Neural cell (in vitro differentiated cells): ENCODE data around the gene KIRREL3. TPM values are rescaled to one million over a fixed set of nuclear protein-coding genes. Genes with fewer than 3 reads are reported as not detected.

Experiments
- H2AFZ ChIP-seq: fragments of 200-600, 300-800 bp; sonication (generic), shearing (Covaris generic); 2 replicates; pipeline ENCODE4 v1.6.0; 2014; ENCODE audit warnings: low read depth, mild to moderate bottlenecking, antibody characterized with exemption, low read length, moderate library complexity
- H3F3A ChIP-seq: fragments of 200-600 bp; shearing (Covaris generic); 2 replicates; pipeline ENCODE4 v1.6.1; 2016; ENCODE audit warnings: mild to moderate bottlenecking, moderate library complexity, mixed read lengths, antibody characterized with exemption, low read length; ENCODE audit not compliant: insufficient read depth, poor library complexity, severe bottlenecking
- H3K27ac ChIP-seq: fragments of 200-600, 300-800 bp; sonication (generic), shearing (Covaris generic); 2 replicates; pipeline ENCODE4 v1.5.1; 2014; ENCODE audit warnings: mild to moderate bottlenecking, low read length, moderate library complexity
- H3K27me3 ChIP-seq: fragments of 300-800, 200-600 bp; sonication (generic), shearing (Covaris generic); 2 replicates; pipeline ENCODE4 v1.6.0; 2014; ENCODE audit warnings: mild to moderate bottlenecking, low read depth, low read length, moderate library complexity; ENCODE audit not compliant: insufficient read depth
- H3K36me3 ChIP-seq: fragments of 300-800, 200-600 bp; sonication (generic), shearing (Covaris generic); 2 replicates; pipeline ENCODE4 v1.5.1; 2014; ENCODE audit warnings: mild to moderate bottlenecking, antibody characterized with exemption, low read length, moderate library complexity; ENCODE audit not compliant: insufficient read depth
- H3K4me2 ChIP-seq: fragments of 300-800, 200-600 bp; sonication (generic), shearing (Covaris generic); 2 replicates; pipeline ENCODE4 v1.6.0; 2014; ENCODE audit warnings: mild to moderate bottlenecking, low read length
- H3K4me3 ChIP-seq: fragments of 300-800, 200-600 bp; sonication (generic), shearing (Covaris generic); 2 replicates; pipeline ENCODE4 v1.5.1; 2014; ENCODE audit warnings: mild to moderate bottlenecking, low read length, moderate library complexity
- H3K79me2 ChIP-seq: fragments of 200-600 bp; shearing (Covaris generic); replicated peaks from 2 replicates; pipeline ENCODE4 v1.6.0; 2014; ENCODE audit warnings: mild to moderate bottlenecking, low read length, moderate library complexity; ENCODE audit not compliant: insufficient read depth
- H3K9ac ChIP-seq: fragments of 300-800, 200-600 bp; sonication (generic), shearing (Covaris generic); 2 replicates; pipeline ENCODE4 v1.6.1; 2016; ENCODE audit warnings: mild to moderate bottlenecking, low read length, mixed read lengths
- H3K9me2 ChIP-seq: fragments of 200-600 bp; shearing (Covaris generic); 2 replicates; pipeline ENCODE4 v1.6.1; 2016; ENCODE audit warnings: mild to moderate bottlenecking, low read length, mixed read lengths; ENCODE audit not compliant: insufficient read depth
- H3K9me3 ChIP-seq: fragments of 200-600, 300-800 bp; sonication (generic), shearing (Covaris generic); 2 replicates; pipeline ENCODE4 v1.6.1; 2016; ENCODE audit warnings: mild to moderate bottlenecking, mixed run types, low read length, moderate library complexity, mixed read lengths
- H4K20me1 ChIP-seq: fragments of 200-600 bp; shearing (Covaris generic); 2 replicates; pipeline ENCODE4 v1.6.1; 2016; ENCODE audit warnings: mild to moderate bottlenecking, mixed run types; ENCODE audit not compliant: insufficient read depth
- CTCF ChIP-seq: fragments of 450-650 bp; IDR thresholded peaks from 2 replicates; pipeline ENCODE4 v1.5.1; 2014; ENCODE audit warnings: antibody characterized with exemption, mild to moderate bottlenecking, moderate library complexity; ENCODE audit not compliant: poor library complexity, severe bottlenecking
- EP300 ChIP-seq: fragments of 450-650 bp; conservative IDR thresholded peaks from 2 replicates; pipeline ENCODE4 v1.6.1; 2014; ENCODE audit warnings: antibody characterized with exemption, mild to moderate bottlenecking, moderate library complexity; ENCODE audit not compliant: poor library complexity, severe bottlenecking
- EZH2 ChIP-seq: fragments of 200-600, 300-800 bp; shearing (Covaris generic), sonication (generic); IDR thresholded peaks from 2 replicates; pipeline ENCODE4 v1.6.1; 2014; ENCODE audit warnings: antibody characterized with exemption, low read length, borderline replicate concordance, mild to moderate bottlenecking; ENCODE audit not compliant: insufficient read depth, poor library complexity, severe bottlenecking
- MXI1 ChIP-seq: fragments of 450-650 bp; conservative IDR thresholded peaks from 2 replicates; pipeline ENCODE4 v1.6.1; 2014; ENCODE audit warnings: antibody characterized with exemption, mild to moderate bottlenecking; ENCODE audit not compliant: poor library complexity, severe bottlenecking
- POLR2AphosphoS5 ChIP-seq: IDR thresholded peaks from 2 replicates; pipeline ENCODE4 v1.6.1; 2012
- RAD21 ChIP-seq: fragments of 450-650 bp; conservative IDR thresholded peaks from 2 replicates; pipeline ENCODE4 v1.6.1; 2014; ENCODE audit warnings: antibody characterized with exemption, mild to moderate bottlenecking, moderate library complexity
- REST ChIP-seq: IDR thresholded peaks from 2 replicates; pipeline ENCODE4 v1.6.1; 2012; ENCODE audit warnings: borderline replicate concordance
- SMC3 ChIP-seq: fragments of 450-650 bp; conservative IDR thresholded peaks from 2 replicates; pipeline ENCODE4 v1.6.1; 2014; ENCODE audit warnings: antibody characterized with exemption, mild to moderate bottlenecking, moderate library complexity; ENCODE audit not compliant: poor library complexity
- TAF1 ChIP-seq: IDR thresholded peaks from 2 replicates; pipeline ENCODE4 v1.6.1; 2012; ENCODE audit warnings: low read depth
- polyA plus RNA-seq: library from polyadenylated mRNA; depleted of rRNA; stranded (reverse); fragments of >200 nt; gene quantifications from 2 replicates; pipeline ENCODE4 v1.2.3, GENCODE V29; 2014

The KIRREL3 gene
- polyA plus RNA-seq, 1 donor from 2014 or later = 23.8 TPM

- Histone ChIP-seq H2AFZ (no peak overlapping the region), H3K4me3 (no peak overlapping the region), H3K27ac (no peak overlapping the region), H3K9me2 (no peaks in the 10 kb centered on the region), H3F3A (no peaks in the 10 kb centered on the region), H3K79me2 (no peaks in the 10 kb centered on the region), H3K9ac (no peak overlapping the region), H3K9me3 (no peaks in the 10 kb centered on the region), H4K20me1 (no peaks in the 10 kb centered on the region), H3K4me2 (no peak overlapping the region), H3K27me3 (no peaks in the 10 kb centered on the region), H3K36me3 (no peaks in the 10 kb centered on the region)
- no peak for TF ChIP-seq SMC3
- no peak for TF ChIP-seq CTCF
These were observed 79.7 kb downstream of the KIRREL3 start for GRCh38 chr11:126920833-126921232.

- H3K9me2 ChIP-seq = no peaks in the 10 kb centered on the region
- H3K36me3 ChIP-seq = no peaks in the 10 kb centered on the region
- H3K9ac ChIP-seq = no peak overlapping the region
- H3K4me3 ChIP-seq = no peak overlapping the region
- H3K27ac ChIP-seq = no peak overlapping the region
- TF ChIP-seq RAD21 (no peak), SMC3 (no peak), POLR2AphosphoS5 (no peak), TAF1 (no peak)
- no peak overlapping the region for H2AFZ ChIP-seq
- no peaks in the 10 kb centered on the region for H3K79me2 ChIP-seq
- no peaks in the 10 kb centered on the region for H3F3A ChIP-seq
- no peaks in the 10 kb centered on the region for H3K9me3 ChIP-seq
- H4K20me1 ChIP-seq = no peaks in the 10 kb centered on the region
- no peak overlapping the region for H3K4me2 ChIP-seq
- H3K27me3 ChIP-seq = no peaks in the 10 kb centered on the region
These were observed 81.3 kb downstream of the KIRREL3 start for GRCh38 chr11:126919147-126919823.

GRCh38 chr11:126918556-126918955 is 82.0 kb downstream of the KIRREL3 start:
- no peak overlapping the region for H2AFZ ChIP-seq
- H3K9me3 ChIP-seq = no peaks in the 10 kb centered on the region
- H3K9ac ChIP-seq = no peak overlapping the region
- no peaks in the 10 kb centered on the region for H3K27me3 ChIP-seq
- H3K36me3 ChIP-seq = no peaks in the 10 kb centered on the region
- H4K20me1 ChIP-seq = no peaks in the 10 kb centered on the region
- H3F3A ChIP-seq = no peaks in the 10 kb centered on the region
- TF ChIP-seq CTCF (no peak), SMC3 (no peak), RAD21 (no peak), TAF1 (no peak), MXI1 (no peak), POLR2AphosphoS5 (no peak), EP300 (no peak), REST (no peak), EZH2 (no peak)
- H3K79me2 ChIP-seq = no peaks in the 10 kb centered on the region
- no peaks in the 10 kb centered on the region for H3K9me2 ChIP-seq
- H3K4me2 ChIP-seq = no peak overlapping the region
- no peak overlapping the region for H3K4me3 ChIP-seq
- no peak overlapping the region for H3K27ac ChIP-seq
